GM12801 (cell line): ENCODE results near the gene ACP3.

Source experiments
- TF ChIP-seq, protein P1 (sequence below): IDR thresholded peaks from one replicate; pipeline ENCODE4 v1.5.1; 2011; ENCODE audit warnings: control low read depth; ENCODE audit not compliant: insufficient read length; ENCODE audit errors: extremely low read depth

Gene ACP3

DNA sequence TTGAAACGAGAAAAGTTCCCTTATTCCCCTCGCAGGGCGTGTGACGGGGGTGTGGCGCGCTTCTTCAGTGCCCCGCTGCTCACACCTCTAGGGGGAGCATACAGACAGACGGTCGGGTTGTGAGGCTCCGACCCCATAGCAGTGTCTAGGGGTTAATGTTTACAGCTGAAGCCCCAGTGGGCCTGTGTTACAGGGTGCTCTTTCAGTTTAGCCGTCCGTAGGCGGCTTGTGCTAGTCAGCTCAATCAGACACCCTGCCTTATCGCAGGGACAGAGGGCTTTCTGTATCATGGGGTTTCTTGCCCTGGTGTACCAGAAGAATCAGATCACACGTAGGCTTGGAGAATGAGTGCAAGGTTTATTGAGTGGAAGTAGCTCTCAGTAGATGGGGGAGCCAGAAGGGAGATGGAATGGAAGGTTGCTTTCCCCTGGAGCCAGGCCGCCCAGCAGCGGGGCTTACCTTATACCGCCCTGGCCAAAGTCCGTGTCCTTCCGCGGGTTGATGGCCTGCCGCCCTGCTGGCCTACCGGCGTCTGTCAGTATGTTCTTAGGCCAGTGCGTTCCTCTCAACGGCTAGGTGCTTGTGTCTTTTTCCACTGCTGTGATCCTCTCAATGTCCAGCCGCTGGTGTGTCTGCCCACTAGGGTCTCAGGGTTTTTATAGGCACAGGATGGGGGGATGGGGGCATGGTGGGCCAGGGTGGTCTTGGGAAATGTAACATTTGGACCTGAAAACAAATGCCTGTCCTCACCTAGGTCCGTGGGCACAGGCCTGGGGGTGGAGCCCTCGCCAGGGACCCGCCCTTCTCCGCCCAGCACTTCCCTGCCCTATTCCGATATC lies 32.2 kb upstream of the ACP3 start:
- TF ChIP-seq, protein P1, sequence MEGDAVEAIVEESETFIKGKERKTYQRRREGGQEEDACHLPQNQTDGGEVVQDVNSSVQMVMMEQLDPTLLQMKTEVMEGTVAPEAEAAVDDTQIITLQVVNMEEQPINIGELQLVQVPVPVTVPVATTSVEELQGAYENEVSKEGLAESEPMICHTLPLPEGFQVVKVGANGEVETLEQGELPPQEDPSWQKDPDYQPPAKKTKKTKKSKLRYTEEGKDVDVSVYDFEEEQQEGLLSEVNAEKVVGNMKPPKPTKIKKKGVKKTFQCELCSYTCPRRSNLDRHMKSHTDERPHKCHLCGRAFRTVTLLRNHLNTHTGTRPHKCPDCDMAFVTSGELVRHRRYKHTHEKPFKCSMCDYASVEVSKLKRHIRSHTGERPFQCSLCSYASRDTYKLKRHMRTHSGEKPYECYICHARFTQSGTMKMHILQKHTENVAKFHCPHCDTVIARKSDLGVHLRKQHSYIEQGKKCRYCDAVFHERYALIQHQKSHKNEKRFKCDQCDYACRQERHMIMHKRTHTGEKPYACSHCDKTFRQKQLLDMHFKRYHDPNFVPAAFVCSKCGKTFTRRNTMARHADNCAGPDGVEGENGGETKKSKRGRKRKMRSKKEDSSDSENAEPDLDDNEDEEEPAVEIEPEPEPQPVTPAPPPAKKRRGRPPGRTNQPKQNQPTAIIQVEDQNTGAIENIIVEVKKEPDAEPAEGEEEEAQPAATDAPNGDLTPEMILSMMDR, result no peak

DNA sequence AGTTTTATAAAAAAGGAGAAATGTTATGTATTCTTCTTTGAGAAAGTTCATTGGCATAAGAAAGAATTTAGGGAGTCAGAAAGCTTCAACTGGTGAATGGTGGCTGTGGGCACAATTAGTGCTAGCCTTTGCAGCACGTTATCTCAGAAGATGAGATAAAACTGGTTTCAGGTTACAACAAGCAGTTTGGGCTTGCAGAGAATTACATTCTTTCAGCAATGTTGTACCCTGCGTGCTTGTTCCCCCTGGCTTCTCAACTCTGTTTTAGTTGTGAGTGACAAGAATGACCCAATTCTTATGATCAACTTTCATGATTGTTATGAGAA lies 31.6 kb upstream of the ACP3 start:
- TF ChIP-seq, protein P1, result no peak

DNA sequence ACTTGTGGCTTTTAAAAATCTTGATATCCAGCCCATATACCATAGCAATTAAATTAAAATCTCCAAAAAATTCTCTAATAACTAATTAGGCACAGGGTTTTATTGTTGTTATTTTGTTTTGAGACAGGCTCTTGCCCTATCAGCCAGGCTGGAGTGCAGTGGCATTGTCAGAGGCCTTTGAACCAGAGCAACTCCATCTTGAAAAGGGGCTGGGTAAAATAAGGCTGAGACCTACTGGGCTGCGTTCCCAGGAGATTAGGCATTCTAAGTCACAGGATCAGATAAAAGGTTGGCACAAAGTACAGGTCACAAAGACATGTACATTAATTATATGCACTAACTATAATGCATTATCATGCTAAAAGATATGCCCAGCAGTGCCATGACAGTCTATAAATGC lies 31.2 kb upstream of the ACP3 start:
- TF ChIP-seq, protein P1, result no peak

- TF ChIP-seq, protein P1, result no peak
Observed at GRCh38 chr3:132288357-132288756, 28.9 kb upstream of the ACP3 start.

- TF ChIP-seq, protein P1, result no peak
Observed at GRCh38 chr3:132289316-132289715, 27.9 kb upstream of the ACP3 start.

GRCh38 chr3:132290833-132291232 lies 26.4 kb upstream of the ACP3 start:
- TF ChIP-seq, protein P1, result no peak

GRCh38 chr3:132292042-132292441 lies 25.2 kb upstream of the ACP3 start:
- TF ChIP-seq, protein P1, result no peak
